ENCODE data around the gene RNGTT.

DNA sequence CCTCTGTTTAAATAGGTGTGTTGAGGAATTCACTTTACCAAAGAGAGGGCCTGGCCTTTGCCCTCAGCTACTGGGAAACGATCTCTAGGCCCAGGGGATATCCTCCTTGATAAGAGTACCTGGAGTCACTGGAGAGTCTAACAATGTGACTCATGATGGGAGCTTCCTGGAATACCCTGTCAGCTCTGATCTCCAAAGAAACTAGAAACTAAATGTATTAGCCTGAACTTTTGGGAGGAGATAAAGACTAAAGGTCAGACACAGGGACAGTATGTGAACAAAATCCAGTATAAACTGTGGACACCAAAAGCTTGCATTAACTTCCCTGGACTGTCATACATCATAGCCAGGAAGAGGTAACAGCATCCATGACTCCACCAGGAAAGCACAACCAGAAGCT lies 148.5 kb downstream of the RNGTT start:
- TF ChIP-seq, protein P1, sequence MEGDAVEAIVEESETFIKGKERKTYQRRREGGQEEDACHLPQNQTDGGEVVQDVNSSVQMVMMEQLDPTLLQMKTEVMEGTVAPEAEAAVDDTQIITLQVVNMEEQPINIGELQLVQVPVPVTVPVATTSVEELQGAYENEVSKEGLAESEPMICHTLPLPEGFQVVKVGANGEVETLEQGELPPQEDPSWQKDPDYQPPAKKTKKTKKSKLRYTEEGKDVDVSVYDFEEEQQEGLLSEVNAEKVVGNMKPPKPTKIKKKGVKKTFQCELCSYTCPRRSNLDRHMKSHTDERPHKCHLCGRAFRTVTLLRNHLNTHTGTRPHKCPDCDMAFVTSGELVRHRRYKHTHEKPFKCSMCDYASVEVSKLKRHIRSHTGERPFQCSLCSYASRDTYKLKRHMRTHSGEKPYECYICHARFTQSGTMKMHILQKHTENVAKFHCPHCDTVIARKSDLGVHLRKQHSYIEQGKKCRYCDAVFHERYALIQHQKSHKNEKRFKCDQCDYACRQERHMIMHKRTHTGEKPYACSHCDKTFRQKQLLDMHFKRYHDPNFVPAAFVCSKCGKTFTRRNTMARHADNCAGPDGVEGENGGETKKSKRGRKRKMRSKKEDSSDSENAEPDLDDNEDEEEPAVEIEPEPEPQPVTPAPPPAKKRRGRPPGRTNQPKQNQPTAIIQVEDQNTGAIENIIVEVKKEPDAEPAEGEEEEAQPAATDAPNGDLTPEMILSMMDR (IDR thresholded peaks at IDR 0.05), result no peak
- no peak for TF ChIP-seq POLR2A (IDR thresholded peaks at IDR 0.05)
